ENCODE data around the gene PRSS50.

DNA sequence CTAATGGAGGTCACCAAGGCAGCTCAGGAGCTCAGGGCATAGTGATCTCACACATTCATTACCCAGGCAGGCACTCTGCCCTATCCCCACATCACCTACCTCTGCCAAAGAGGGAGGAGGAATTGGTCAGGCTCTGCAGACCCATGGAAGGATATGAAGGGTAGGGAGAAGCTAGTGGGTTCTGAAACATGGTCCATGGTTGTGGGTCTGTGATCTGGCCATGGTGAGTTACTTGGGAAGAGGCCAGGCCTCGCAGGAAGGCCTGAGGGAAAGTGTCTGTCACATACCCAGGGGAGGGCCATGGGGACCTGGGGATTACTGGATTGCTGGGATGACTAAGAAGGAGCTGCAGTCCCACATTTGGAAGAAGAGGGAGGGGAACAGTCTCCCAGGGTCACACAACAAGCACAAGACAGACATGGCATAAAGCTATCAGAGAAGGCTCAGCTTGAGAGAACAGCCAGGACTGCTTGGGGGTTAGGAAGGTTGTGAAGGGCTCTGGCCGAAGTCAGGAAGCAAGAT, 1.4 kb upstream of the PRSS50 start:
- TF ChIP-seq POLR2A (IDR thresholded peaks at IDR 0.05; ENCODE audit: low read length) (no peak), GATA1 (IDR thresholded peaks at IDR 0.05; ENCODE audit: low read depth, low read length) (no peak)

All from erythroblast (primary cell).